Measurements from ENCODE around the gene KRTAP1-1. TPM values are rescaled to one million over a fixed set of nuclear protein-coding genes. Genes with fewer than 3 reads are reported as not detected.
"Not testable (repeated sequence)": the region's sequence is repeated elsewhere in the genome, so short reads cannot be mapped to it uniquely, and the experiment has no call there.

KRTAP1-1 gene
- total and polyA plus RNA-seq, 2 donors (not counting 1 experiment from before 2014, with no cell fraction given), result 0.64 TPM; not detected in 1

GRCh38 chr17:41048441-41048840, 7.2 kb upstream of the KRTAP1-1 start:
- Histone ChIP-seq H3K36me3 (ENCODE audit: control insufficient read depth, insufficient read depth, low read length) (no peaks in the 10 kb centered on the region), H3K79me2 (ENCODE audit: control insufficient read depth, insufficient read depth, low read length) (no peaks in the 10 kb centered on the region), H3K27me3 (ENCODE audit: control insufficient read depth, insufficient read depth, low read length) (no peaks in the 10 kb centered on the region), H3K9me3 (ENCODE audit: control insufficient read depth, insufficient read depth, low read depth, low read length) (no peaks in the 10 kb centered on the region), H3K27ac (ENCODE audit: insufficient read depth, low read length) (peak overlapping the region; percentile 43), H4K20me1 (ENCODE audit: control insufficient read depth, extremely low read depth, insufficient read depth, low read length) (no peaks in the 10 kb centered on the region), H2AFZ (ENCODE audit: low read length) (no peak overlapping the region), H3K4me3 (replicated peaks in 1 of 4; ENCODE audit: control extremely low read depth in 1 of 4, insufficient read depth in 1 of 4, low read depth in 3 of 4, low read length in 4 of 4) (no peak overlapping the region), H3K4me2 (ENCODE audit: extremely low read depth, insufficient read depth, low read length) (peak overlapping the region; percentile 10), H3K9ac (ENCODE audit: insufficient read depth, low read length) (no peak overlapping the region), H3K4me1 (ENCODE audit: control insufficient read depth, extremely low read depth, insufficient read depth, low read length) (peaks cover 2% of the 10 kb centered on the region)
- TF ChIP-seq, protein P1, sequence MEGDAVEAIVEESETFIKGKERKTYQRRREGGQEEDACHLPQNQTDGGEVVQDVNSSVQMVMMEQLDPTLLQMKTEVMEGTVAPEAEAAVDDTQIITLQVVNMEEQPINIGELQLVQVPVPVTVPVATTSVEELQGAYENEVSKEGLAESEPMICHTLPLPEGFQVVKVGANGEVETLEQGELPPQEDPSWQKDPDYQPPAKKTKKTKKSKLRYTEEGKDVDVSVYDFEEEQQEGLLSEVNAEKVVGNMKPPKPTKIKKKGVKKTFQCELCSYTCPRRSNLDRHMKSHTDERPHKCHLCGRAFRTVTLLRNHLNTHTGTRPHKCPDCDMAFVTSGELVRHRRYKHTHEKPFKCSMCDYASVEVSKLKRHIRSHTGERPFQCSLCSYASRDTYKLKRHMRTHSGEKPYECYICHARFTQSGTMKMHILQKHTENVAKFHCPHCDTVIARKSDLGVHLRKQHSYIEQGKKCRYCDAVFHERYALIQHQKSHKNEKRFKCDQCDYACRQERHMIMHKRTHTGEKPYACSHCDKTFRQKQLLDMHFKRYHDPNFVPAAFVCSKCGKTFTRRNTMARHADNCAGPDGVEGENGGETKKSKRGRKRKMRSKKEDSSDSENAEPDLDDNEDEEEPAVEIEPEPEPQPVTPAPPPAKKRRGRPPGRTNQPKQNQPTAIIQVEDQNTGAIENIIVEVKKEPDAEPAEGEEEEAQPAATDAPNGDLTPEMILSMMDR (conservative IDR thresholded peaks at IDR 0.05 in 1 of 2, IDR thresholded peaks at IDR 0.05 in 1 of 2; ENCODE audit: low read depth in 1 of 2, low read length in 2 of 2), result no peak
- no peak for TF ChIP-seq EZH2 (IDR thresholded peaks at IDR 0.05; ENCODE audit: low read length, missing control alignments)
- peak in 1 of 2 donors; percentile 78 for DNase-seq (ENCODE audit: low read depth in 2 of 2)

- H3K4me1 ChIP-seq (ENCODE audit: control insufficient read depth, extremely low read depth, insufficient read depth, low read length); H3K4me3 ChIP-seq (replicated peaks in 1 of 4; ENCODE audit: control extremely low read depth in 1 of 4, insufficient read depth in 1 of 4, low read depth in 3 of 4, low read length in 4 of 4); DNase-seq (ENCODE audit: low read depth in 2 of 2); H3K4me2 ChIP-seq (ENCODE audit: extremely low read depth, insufficient read depth, low read length); H3K27me3 ChIP-seq (ENCODE audit: control insufficient read depth, insufficient read depth, low read length); H4K20me1 ChIP-seq (ENCODE audit: control insufficient read depth, extremely low read depth, insufficient read depth, low read length); H3K36me3 ChIP-seq (ENCODE audit: control insufficient read depth, insufficient read depth, low read length); H3K9me3 ChIP-seq (ENCODE audit: control insufficient read depth, insufficient read depth, low read depth, low read length); H2AFZ ChIP-seq (ENCODE audit: low read length); H3K27ac ChIP-seq (ENCODE audit: insufficient read depth, low read length); H3K9ac ChIP-seq (ENCODE audit: insufficient read depth, low read length); H3K79me2 ChIP-seq (ENCODE audit: control insufficient read depth, insufficient read depth, low read length): not testable (repeated sequence)
Observed at GRCh38 chr17:41046735-41047465, 5.7 kb upstream of the KRTAP1-1 start, which contains the start of gene KRTAP2-1. TSS of gene KRTAP2-1 (minus strand) at chr17:41047316. CDS start at chr17:41047267, 49 bp downstream.

DNA sequence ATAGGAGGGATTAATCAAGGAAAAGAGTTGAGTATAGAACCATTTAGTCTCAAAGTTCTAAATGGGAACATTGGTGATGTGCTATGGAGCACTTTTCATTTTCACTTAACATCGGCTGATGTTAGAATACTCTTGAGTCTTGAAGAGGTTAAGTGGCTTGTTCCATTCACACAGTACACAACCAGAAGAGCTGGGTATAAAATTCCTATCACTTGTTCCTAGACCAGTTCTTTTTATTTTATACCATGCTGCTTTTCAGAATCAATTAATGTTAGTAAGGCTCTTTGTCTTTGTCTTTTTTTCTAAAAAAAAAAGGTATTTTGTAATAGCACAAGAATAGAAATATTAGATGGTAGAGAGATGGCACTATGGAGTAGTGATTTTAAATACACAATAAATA, 1.7 kb upstream of the KRTAP1-1 start:
- H3K27ac ChIP-seq (ENCODE audit: insufficient read depth, low read length), result no peak overlapping the region
- no peak for DNase-seq (ENCODE audit: low read depth in 2 of 2)
- no peaks in the 10 kb centered on the region for H3K79me2 ChIP-seq (ENCODE audit: control insufficient read depth, insufficient read depth, low read length)
- no peak overlapping the region for H3K4me2 ChIP-seq (ENCODE audit: extremely low read depth, insufficient read depth, low read length)
- TF ChIP-seq, protein P1 (conservative IDR thresholded peaks at IDR 0.05 in 1 of 2, IDR thresholded peaks at IDR 0.05 in 1 of 2; ENCODE audit: low read depth in 1 of 2, low read length in 2 of 2), result no peak
- TF ChIP-seq EZH2 (IDR thresholded peaks at IDR 0.05; ENCODE audit: low read length, missing control alignments), result no peak
- H3K9me3 ChIP-seq (ENCODE audit: control insufficient read depth, insufficient read depth, low read depth, low read length), result no peaks in the 10 kb centered on the region
- H3K9ac ChIP-seq (ENCODE audit: insufficient read depth, low read length), result no peak overlapping the region
- H2AFZ ChIP-seq (ENCODE audit: low read length), result no peak overlapping the region
- H3K36me3 ChIP-seq (ENCODE audit: control insufficient read depth, insufficient read depth, low read length), result no peaks in the 10 kb centered on the region
- no peaks in the 10 kb centered on the region for H3K4me1 ChIP-seq (ENCODE audit: control insufficient read depth, extremely low read depth, insufficient read depth, low read length)
- no peaks in the 10 kb centered on the region for H4K20me1 ChIP-seq (ENCODE audit: control insufficient read depth, extremely low read depth, insufficient read depth, low read length)
- H3K4me3 ChIP-seq (replicated peaks in 1 of 4; ENCODE audit: control extremely low read depth in 1 of 4, insufficient read depth in 1 of 4, low read depth in 3 of 4, low read length in 4 of 4), result no peak overlapping the region
- H3K27me3 ChIP-seq (ENCODE audit: control insufficient read depth, insufficient read depth, low read length), result no peaks in the 10 kb centered on the region
